NK-92 (cell line): ENCODE results near the gene RGMB.

Experiments
- DNase-seq: peaks from one replicate; lab custom pipeline; 2025; ENCODE audit not compliant: unreplicated experiment; lab: John Stamatoyannopoulos, UW

The RGMB gene

DNA sequence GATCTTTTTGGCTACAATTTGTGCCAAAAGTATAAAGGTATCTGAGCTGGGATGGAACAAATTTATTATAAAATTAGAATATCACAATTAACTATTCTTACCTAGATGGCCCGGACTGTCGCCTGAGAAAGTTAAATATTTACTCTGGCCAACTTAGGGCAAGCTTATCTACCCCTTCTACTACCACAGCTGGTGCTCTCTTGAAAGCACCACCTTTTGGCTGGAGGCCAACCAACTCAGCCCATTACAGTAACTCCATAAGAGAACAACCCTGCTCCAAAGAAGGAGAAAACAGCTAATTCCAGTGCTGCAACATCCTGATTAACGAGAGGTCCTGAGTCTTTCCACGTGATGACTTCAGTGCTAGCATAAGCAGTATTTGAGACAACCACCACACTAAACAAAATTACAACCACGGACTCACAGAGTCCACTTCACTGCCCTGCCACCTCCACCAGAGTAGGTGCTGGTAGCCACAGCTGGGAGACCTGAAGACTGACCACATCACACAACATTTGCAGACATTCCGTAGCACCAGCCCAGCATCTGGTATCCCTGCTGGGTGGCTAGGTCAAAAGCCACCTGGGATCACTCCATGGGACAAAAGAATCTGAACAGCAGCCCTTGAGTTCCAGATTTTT is 43.2 kb downstream of the RGMB start:
- DNase-seq: no peak

- no peak for DNase-seq
Measured at GRCh38 chr5:98825582-98826375, 52.3 kb downstream of the RGMB start.

- DNase-seq: no peak
Measured at GRCh38 chr5:98827161-98827560, 53.7 kb downstream of the RGMB start.

DNA sequence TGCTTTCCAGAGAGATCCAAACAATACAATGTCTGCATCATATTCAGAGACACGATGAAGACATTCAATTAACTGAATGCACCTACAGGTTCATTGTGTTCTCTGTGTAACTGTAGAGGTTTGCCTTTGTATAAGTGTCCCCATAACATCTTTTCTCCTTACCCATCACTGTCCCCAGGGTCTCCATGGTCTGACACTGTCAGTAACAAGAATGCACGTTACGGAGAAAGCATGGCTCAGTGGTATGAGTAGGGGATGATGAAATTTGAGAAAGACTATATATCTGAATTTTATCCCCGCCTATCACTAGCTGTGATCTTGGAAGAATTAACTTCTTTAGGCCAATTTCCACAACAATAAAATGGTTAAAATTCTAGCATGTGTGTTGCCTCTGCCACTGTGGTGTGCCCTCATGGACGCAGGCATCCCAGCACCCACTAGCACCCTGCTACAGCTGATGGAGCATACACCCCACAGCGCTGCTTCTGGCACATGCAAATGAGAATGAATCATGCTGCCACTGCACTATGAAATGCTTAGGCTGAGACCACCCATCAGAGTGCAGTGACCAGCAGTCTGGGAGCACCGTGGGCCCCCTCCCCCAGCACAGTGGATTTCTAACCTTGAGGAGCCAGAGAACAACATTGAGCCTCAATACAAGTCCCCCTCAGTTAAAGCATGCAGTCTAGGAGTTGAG is 54.3 kb downstream of the RGMB start:
- no peak for DNase-seq

GRCh38 chr5:98836175-98836574 is 62.7 kb downstream of the RGMB start:
- DNase-seq: no peak

DNA sequence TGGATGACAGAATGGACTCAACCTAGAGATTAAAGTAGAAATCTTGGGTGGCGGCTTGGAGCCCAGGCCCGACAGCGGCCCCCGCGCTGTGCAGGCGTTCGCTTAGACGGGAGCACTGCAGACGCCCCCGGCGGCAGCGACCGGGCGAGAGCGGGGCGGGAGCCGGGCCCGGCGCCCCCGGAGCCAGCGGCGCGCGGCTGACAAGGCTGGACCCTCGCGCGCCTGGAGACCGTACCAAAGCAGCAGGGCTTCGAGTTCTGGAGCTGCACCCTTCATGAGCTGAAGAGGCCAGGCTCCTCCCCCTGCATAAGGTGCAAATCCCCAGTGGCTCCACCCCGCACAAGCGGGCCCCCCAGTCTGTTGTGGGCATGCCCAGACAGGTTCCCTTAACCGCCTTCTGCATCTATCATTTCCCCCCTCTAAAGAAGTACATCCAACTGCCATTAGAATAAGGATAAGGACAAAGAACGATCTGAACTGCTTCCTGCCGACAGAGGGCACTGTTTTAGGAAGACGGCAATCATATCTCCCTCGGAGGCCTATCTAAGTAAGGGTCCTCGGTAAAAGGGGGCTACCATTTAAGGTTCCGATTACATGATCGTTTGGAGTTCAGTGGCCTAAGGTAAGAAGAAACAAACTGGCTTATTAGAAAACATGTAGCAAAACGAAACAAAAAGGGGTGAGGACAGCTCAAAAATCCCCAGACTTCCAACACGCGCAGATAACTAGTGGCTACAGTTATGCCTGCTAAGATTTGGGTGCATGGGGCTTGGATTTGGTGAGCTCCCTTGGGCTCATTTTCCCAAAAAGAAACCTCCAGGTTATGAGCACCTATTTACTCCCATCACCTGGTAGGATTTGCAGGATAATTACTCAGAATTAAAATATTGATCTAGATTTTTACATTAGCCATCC is 66.3 kb downstream of the RGMB start:
- DNase-seq: no peak

- no peak for DNase-seq
Measured at GRCh38 chr5:98840946-98841345, 67.5 kb downstream of the RGMB start.

DNA sequence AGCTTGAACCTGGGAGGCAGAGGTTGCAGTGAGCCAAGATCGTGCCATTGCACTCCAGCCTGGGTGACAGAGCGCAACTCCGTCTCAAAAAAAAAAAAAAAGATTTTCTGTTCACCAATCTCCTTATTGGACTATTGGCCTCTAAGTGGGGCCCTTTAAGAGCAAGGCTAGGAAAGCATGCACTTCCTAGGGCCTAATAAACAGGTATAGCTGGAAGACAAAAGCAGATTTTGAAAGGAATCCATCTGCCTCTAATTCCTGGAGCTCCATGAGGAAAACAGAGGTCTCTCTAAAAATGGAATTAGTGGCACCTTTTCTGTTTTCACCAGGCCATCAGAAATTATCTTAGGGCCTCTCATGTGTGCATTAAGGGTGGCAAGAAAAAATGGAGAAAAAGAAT is 70.0 kb downstream of the RGMB start:
- DNase-seq: no peak

- DNase-seq: no peak
Measured at GRCh38 chr5:98844865-98845264, 71.4 kb downstream of the RGMB start.

- DNase-seq: no peak
Measured at GRCh38 chr5:98845878-98846277, 72.4 kb downstream of the RGMB start.
